ENCODE data around the gene CDR2L. TPM values are rescaled to one million over a fixed set of nuclear protein-coding genes. Genes with fewer than 3 reads are reported as not detected.

Gene CDR2L
- total RNA-seq, 4 donors from 2014 or later, result 5.6 to 8.6 (median 6.9) TPM

DNA sequence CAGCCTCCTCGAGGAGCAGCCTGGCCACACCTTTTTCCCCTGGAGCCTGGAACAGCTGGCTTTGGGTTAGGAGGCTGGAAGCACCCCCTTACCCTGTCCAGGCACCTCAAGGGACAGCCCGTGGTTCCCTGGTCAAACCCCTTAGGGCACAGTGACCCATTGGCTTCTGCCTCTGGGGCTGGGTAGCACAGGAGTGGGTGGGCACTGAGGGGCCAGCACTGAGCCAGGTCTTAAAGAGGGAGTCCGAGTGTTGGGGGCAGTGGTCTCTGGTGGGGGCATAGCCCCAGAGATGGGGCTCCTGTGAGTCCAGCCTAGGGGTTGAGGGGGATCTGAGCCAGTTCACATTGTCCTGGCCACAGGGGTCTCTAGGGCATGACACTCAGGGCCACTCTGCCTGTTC is 36.4 kb upstream of the CDR2L start:
- WGBS, result 55% methylated on average over 2 of the region's 3 CpGs
- DNase-seq (ENCODE audit: low spot score in 2 of 2), result no peak

DNA sequence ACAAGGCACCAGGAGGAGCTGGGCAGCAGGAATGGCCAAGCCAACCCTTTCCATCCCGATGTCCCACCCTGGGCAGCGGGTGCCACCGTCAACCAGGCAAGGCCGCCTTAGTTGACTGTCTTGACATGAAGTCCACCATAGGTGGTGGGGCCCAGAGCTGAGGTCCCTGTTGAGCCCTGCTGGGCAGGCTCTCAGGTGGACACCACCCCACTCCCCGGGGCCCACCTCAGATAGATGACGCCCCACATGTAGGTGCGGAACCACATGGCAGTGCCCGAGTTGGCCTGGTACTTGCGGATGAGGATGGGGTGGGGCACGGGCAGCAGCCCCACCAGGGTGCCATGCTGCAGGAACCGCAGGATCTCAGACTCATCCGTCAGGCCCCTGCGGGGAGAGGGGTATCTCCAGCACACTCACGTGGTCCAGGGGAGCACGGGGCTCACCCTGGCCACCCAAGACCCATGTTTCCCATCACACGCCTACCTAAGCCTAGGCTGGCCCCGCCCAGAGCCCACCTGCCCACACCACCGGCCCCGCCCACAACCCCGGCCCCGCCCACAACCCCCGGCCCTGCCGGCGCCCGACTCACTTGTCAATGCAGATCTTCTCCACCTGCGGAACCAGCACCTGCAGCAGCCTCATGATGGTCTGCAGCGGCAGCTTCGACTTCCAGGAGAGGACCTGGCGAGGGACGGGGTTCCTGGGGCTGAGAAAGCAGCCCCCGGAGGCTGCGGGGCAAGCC is 35.6 kb upstream of the CDR2L start:
- H3K4me3 ChIP-seq, result no peak overlapping the region
- DNase-seq (ENCODE audit: low spot score in 2 of 2), result no peak
- TF ChIP-seq POLR2AphosphoS5 (IDR thresholded peaks at IDR 0.05), result no peak
- TF ChIP-seq, protein P1, sequence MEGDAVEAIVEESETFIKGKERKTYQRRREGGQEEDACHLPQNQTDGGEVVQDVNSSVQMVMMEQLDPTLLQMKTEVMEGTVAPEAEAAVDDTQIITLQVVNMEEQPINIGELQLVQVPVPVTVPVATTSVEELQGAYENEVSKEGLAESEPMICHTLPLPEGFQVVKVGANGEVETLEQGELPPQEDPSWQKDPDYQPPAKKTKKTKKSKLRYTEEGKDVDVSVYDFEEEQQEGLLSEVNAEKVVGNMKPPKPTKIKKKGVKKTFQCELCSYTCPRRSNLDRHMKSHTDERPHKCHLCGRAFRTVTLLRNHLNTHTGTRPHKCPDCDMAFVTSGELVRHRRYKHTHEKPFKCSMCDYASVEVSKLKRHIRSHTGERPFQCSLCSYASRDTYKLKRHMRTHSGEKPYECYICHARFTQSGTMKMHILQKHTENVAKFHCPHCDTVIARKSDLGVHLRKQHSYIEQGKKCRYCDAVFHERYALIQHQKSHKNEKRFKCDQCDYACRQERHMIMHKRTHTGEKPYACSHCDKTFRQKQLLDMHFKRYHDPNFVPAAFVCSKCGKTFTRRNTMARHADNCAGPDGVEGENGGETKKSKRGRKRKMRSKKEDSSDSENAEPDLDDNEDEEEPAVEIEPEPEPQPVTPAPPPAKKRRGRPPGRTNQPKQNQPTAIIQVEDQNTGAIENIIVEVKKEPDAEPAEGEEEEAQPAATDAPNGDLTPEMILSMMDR (IDR thresholded peaks at IDR 0.05), result no peak
- no peak for TF ChIP-seq EP300 (IDR thresholded peaks at IDR 0.05)
- no peak for TF ChIP-seq POLR2A (IDR thresholded peaks at IDR 0.05)
- H3K36me3 ChIP-seq, result no peaks in the 10 kb centered on the region
- WGBS, result 65% methylated on average over 22 of the region's 32 CpGs
- peaks cover 16% of the 10 kb centered on the region for H3K27me3 ChIP-seq
- no peak overlapping the region for H3K27ac ChIP-seq
- H3K4me1 ChIP-seq, result no peaks in the 10 kb centered on the region
- no peaks in the 10 kb centered on the region for H3K9me3 ChIP-seq

More for the DNA sequence above, 36.4 kb upstream of the CDR2L start:
- Histone ChIP-seq H3K4me3 (no peak overlapping the region), H3K27ac (no peak overlapping the region), H3K4me1 (no peaks in the 10 kb centered on the region), H3K9me3 (no peaks in the 10 kb centered on the region), H3K36me3 (no peaks in the 10 kb centered on the region), H3K27me3 (peaks cover 22% of the 10 kb centered on the region)
- no peak for TF ChIP-seq POLR2A (IDR thresholded peaks at IDR 0.05)
- TF ChIP-seq, protein P1 (IDR thresholded peaks at IDR 0.05), result no peak

DNA sequence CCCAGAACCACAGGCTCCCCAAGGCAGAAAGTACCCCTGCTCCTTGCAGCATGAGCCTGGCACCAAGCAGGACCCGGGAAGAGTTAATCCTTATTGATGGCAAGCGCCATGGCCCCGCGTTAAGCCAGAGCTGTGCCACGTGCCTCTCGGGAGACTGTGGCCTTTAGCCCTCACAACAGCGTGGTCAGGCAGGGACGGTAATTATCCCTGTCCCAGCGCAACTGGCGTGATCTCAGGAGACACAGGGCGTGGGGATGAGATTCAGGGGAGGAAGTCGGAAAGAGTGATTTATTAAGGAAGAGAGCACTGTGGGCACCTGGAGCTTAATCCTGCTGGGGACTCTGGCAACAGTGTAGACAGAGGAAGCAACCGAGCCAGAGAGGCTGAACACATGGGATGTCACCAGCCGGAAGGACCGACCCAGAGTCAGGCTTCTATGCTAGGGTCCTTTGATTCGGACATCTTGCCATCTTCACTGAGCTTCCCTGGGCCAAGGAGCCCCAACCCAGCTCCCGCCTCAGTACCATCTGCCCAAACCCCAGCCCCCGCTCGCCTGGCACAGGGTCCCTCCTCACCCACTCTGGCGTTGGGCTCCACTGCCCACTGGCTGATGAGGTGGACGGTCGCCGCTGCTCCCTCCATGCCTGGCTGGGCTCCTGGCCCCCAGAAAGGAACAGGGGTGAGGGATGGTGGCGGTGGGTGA is 34.9 kb upstream of the CDR2L start:
- Histone ChIP-seq H3K4me1 (no peaks in the 10 kb centered on the region), H3K9me3 (no peaks in the 10 kb centered on the region), H3K36me3 (no peaks in the 10 kb centered on the region), H3K4me3 (no peak overlapping the region), H3K27ac (no peak overlapping the region), H3K27me3 (peaks cover 12% of the 10 kb centered on the region)
- 62% methylated on average over 20 of the region's 24 CpGs for WGBS
- DNase-seq (ENCODE audit: low spot score in 2 of 2), result no peak
- TF ChIP-seq, protein P1 (IDR thresholded peaks at IDR 0.05), result no peak
- no peak for TF ChIP-seq POLR2A (IDR thresholded peaks at IDR 0.05)
- TF ChIP-seq POLR2AphosphoS5 (IDR thresholded peaks at IDR 0.05), result no peak
- no peak for TF ChIP-seq EP300 (IDR thresholded peaks at IDR 0.05)

DNA sequence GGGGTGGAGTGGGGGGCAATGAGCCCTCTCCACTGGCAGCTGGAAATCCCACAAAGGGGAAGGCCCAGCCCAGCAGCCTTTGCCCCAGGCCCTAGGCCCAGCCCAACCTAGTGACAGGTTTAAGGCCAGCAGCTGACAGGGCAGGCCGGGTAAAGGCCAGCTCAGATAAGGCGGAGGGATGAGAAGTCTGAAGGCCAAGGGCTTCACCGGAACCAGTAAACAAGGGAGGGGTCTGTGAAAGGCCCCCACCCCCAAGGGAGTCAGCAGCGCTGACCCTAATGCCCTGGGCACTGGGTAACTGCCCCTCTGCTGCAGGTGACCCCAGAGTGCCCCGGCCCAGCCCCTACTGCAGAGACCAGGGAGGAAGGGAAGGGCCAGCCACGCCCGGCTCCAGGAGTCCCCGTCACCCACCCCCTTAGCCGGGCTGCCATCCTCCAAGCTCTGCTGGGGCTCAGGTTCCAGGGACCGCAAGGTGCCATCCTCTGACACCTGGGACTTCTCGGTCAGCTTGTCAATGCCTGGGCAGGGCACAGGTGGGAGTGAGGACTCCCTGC is 34.2 kb upstream of the CDR2L start:
- H3K4me3 ChIP-seq, result no peak overlapping the region
- H3K36me3 ChIP-seq, result no peaks in the 10 kb centered on the region
- no peak overlapping the region for H3K27ac ChIP-seq
- no peaks in the 10 kb centered on the region for H3K4me1 ChIP-seq
- H3K27me3 ChIP-seq, result peaks cover 12% of the 10 kb centered on the region
- DNase-seq (ENCODE audit: low spot score in 2 of 2), result no peak
- 75% methylated on average over 10 of the region's 11 CpGs for WGBS
- TF ChIP-seq, protein P1 (IDR thresholded peaks at IDR 0.05), result no peak
- no peak for TF ChIP-seq POLR2AphosphoS5 (IDR thresholded peaks at IDR 0.05)
- no peak for TF ChIP-seq EP300 (IDR thresholded peaks at IDR 0.05)
- TF ChIP-seq POLR2A (IDR thresholded peaks at IDR 0.05), result no peak
- H3K9me3 ChIP-seq, result no peaks in the 10 kb centered on the region

DNA sequence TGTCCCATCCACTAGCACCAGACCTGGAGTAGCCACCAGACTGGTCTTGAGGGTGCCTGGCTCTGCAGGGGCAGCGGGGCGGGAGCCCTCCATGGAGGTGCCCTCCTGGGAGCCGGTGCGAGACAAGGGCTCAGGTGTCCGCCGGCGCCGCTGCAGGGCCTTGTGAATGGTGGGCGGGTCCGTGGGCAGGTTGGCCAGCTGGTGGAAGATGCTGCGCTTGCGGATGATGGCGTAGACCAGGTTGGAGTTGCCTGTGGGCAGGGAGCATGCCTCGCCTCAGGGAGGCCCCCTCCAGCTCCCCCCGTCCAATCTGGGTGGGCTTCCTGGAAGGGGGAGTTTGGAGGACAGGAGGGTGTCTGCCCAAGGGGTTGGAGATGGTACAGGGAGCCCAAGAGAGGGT is 33.3 kb upstream of the CDR2L start:
- H3K9me3 ChIP-seq, result no peaks in the 10 kb centered on the region
- H3K27ac ChIP-seq, result no peak overlapping the region
- H3K4me1 ChIP-seq, result no peaks in the 10 kb centered on the region
- peaks cover 12% of the 10 kb centered on the region for H3K27me3 ChIP-seq
- H3K36me3 ChIP-seq, result no peaks in the 10 kb centered on the region
- no peak overlapping the region for H3K4me3 ChIP-seq
- DNase-seq (ENCODE audit: low spot score in 2 of 2), result no peak
- TF ChIP-seq POLR2A (IDR thresholded peaks at IDR 0.05) (no peak), EP300 (IDR thresholded peaks at IDR 0.05) (no peak), POLR2AphosphoS5 (IDR thresholded peaks at IDR 0.05) (no peak)
- TF ChIP-seq, protein P1 (IDR thresholded peaks at IDR 0.05), result no peak
- WGBS, result 89% methylated on average over 11 of the region's 15 CpGs
